Suprapubic skin (tissue), 4 donors: ENCODE data around the gene NMRAL1.

Source experiments
- EP300 ChIP-seq: sonication (generic); formaldehyde crosslinking; IDR thresholded peaks from one replicate; pipeline ENCODE4 v1.6.1; 2017; ENCODE audit warnings: antibody characterized with exemption
- POLR2A ChIP-seq, 2 donors: fragments of 450-650 bp; IDR thresholded peaks; one replicate each; pipeline ENCODE4 v1.6.1; 2017; ENCODE audit warnings: antibody characterized with exemption in 2 of 2, mild to moderate bottlenecking in 2 of 2, moderate library complexity in 2 of 2
- POLR2AphosphoS5 ChIP-seq, 3 donors: sonication (generic); formaldehyde crosslinking; IDR thresholded peaks; one replicate each; pipeline ENCODE4 v1.6.1; 2017; ENCODE audit warnings: antibody characterized with exemption in 3 of 3
- TF ChIP-seq, protein P1 (sequence below), 2 donors: fragments of 200-600 bp in 1 of 2; fragments of 450-650 bp in 1 of 2; sonication (generic) in 1 of 2; IDR thresholded peaks; one replicate each; pipeline ENCODE4 v1.5.1; 2016 to 2019; ENCODE audit warnings: antibody characterized with exemption in 2 of 2, mild to moderate bottlenecking in 1 of 2, moderate library complexity in 1 of 2

DNA sequence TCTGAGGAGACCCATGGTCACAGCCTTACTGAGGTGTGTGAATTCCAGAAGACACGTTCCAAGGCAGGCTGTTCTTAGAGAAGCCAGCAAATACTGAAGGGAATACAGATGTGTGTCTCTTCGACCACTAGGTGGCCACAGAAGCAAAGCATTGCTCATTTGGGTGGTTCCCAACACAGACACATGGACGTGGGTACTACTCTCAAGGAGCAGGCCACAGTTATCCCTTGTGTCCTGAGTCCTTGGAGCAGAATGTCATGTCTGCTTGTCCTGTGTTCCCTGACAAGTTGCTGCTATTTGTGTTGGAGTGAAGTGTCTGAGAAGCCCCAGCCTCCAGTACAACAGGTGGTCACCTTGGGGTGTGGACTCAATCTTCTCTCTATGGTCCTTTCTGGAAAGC is 32.0 kb upstream of the NMRAL1 start:
- TF ChIP-seq POLR2A (IDR thresholded peaks at IDR 0.05) (no peak), POLR2AphosphoS5 (IDR thresholded peaks at IDR 0.05) (peak in 2 of 3 donors; percentile 31 to 35), EP300 (no peak)
- TF ChIP-seq, protein P1, sequence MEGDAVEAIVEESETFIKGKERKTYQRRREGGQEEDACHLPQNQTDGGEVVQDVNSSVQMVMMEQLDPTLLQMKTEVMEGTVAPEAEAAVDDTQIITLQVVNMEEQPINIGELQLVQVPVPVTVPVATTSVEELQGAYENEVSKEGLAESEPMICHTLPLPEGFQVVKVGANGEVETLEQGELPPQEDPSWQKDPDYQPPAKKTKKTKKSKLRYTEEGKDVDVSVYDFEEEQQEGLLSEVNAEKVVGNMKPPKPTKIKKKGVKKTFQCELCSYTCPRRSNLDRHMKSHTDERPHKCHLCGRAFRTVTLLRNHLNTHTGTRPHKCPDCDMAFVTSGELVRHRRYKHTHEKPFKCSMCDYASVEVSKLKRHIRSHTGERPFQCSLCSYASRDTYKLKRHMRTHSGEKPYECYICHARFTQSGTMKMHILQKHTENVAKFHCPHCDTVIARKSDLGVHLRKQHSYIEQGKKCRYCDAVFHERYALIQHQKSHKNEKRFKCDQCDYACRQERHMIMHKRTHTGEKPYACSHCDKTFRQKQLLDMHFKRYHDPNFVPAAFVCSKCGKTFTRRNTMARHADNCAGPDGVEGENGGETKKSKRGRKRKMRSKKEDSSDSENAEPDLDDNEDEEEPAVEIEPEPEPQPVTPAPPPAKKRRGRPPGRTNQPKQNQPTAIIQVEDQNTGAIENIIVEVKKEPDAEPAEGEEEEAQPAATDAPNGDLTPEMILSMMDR (IDR thresholded peaks at IDR 0.05): peak; percentile 76 to 83
